Liver (tissue), 9 donors: ENCODE measurements around the gene DDOST. TPM values are rescaled to one million over a fixed set of nuclear protein-coding genes. Genes with fewer than 3 reads are reported as not detected.

Experiments
- DNase-seq: peaks from one replicate; pipeline ENCODE4 v3.0.0-alpha.2; 2017; ENCODE audit warnings: low spot score
- H3K27ac ChIP-seq, 2 donors: one replicate each; pipeline ENCODE4 v1.7.0; 2013; ENCODE audit warnings: inconsistent platforms in 2 of 2, low read length in 2 of 2, control low read depth in 1 of 2, low read depth in 1 of 2, mild to moderate bottlenecking in 1 of 2
- H3K27me3 ChIP-seq, 4 donors: one replicate each; pipeline versions ENCODE4 v1.6.1 to v1.7.0; 2013; ENCODE audit warnings: low read length in 3 of 4, inconsistent platforms in 1 of 4, mild to moderate bottlenecking in 1 of 4, moderate library complexity in 1 of 4; ENCODE audit not compliant: control insufficient read depth in 4 of 4, insufficient read depth in 4 of 4
- H3K36me3 ChIP-seq, 4 donors: one replicate each; pipeline versions ENCODE4 v1.6.1 to v1.7.0; 2013; ENCODE audit warnings: low read length in 3 of 4, mild to moderate bottlenecking in 3 of 4, low read depth in 1 of 4, moderate library complexity in 1 of 4; ENCODE audit not compliant: control insufficient read depth in 4 of 4, insufficient read depth in 3 of 4
- H3K4me1 ChIP-seq, 4 donors: one replicate each; pipeline versions ENCODE4 v1.6.1 to v1.7.0; 2013; ENCODE audit warnings: low read length in 3 of 4, mild to moderate bottlenecking in 3 of 4, moderate library complexity in 1 of 4; ENCODE audit not compliant: control insufficient read depth in 4 of 4, insufficient read depth in 4 of 4
- H3K4me3 ChIP-seq, 3 donors: one replicate each; pipeline versions ENCODE4 v1.6.1 to v1.7.0; 2013; ENCODE audit warnings: low read length in 3 of 3, control low read depth in 1 of 3, low read depth in 1 of 3, mild to moderate bottlenecking in 1 of 3
- H3K9ac ChIP-seq, 2 donors: one replicate each; pipeline ENCODE4 v1.7.0; 2013; ENCODE audit warnings: low read length in 2 of 2, mild to moderate bottlenecking in 2 of 2, moderate library complexity in 2 of 2, control low read depth in 1 of 2, low read depth in 1 of 2
- H3K9me3 ChIP-seq, 4 donors: one replicate each; pipeline versions ENCODE4 v1.6.1 to v1.7.0; 2013; ENCODE audit warnings: low read length in 3 of 4; ENCODE audit not compliant: control insufficient read depth in 4 of 4
- CTCF ChIP-seq: fragments of 150-350 bp; IDR thresholded peaks from 2 replicates; pipeline ENCODE4 v1.5.1; 2017; ENCODE audit warnings: improper control_type of control experiment, low read depth, low read length; ENCODE audit not compliant: missing input control
- EGR1 ChIP-seq, 2 donors: IDR thresholded peaks; 2 replicates each; pipeline ENCODE4 v1.6.1; 2016 to 2018; ENCODE audit warnings: antibody characterized with exemption in 2 of 2, low read depth in 2 of 2
- FOXA1 ChIP-seq: IDR thresholded peaks from 2 replicates; pipeline ENCODE4 v1.6.1; 2016; ENCODE audit warnings: antibody characterized with exemption
- FOXA2 ChIP-seq: IDR thresholded peaks from 2 replicates; pipeline ENCODE4 v1.6.1; 2016; ENCODE audit warnings: antibody characterized with exemption
- GABPA ChIP-seq, 2 donors: IDR thresholded peaks in 1 of 2; conservative IDR thresholded peaks in 1 of 2; 2 replicates each; pipeline ENCODE4 v1.6.1; 2016; ENCODE audit warnings: antibody characterized with exemption in 2 of 2, mild to moderate bottlenecking in 1 of 2, moderate library complexity in 1 of 2
- HNF4A ChIP-seq, 2 donors: conservative IDR thresholded peaks; 2 replicates each; pipeline ENCODE4 v1.6.1; 2016; ENCODE audit warnings: antibody characterized with exemption in 2 of 2, mild to moderate bottlenecking in 2 of 2
- HNF4G ChIP-seq: IDR thresholded peaks from 2 replicates; pipeline ENCODE4 v1.6.1; 2016; ENCODE audit warnings: antibody characterized with exemption
- MAX ChIP-seq: IDR thresholded peaks from 2 replicates; pipeline ENCODE4 v1.6.1; 2016; ENCODE audit warnings: antibody characterized with exemption
- NR2F2 ChIP-seq: IDR thresholded peaks from 2 replicates; pipeline ENCODE4 v1.6.1; 2016; ENCODE audit warnings: antibody characterized with exemption
- RAD21 ChIP-seq, 2 donors: IDR thresholded peaks; 2 replicates each; pipeline ENCODE4 v1.6.1; 2016; ENCODE audit warnings: antibody characterized with exemption in 2 of 2, mild to moderate bottlenecking in 2 of 2
- RXRA ChIP-seq, 2 donors: IDR thresholded peaks; 2 replicates each; pipeline ENCODE4 v1.6.1; 2017 to 2018; ENCODE audit warnings: antibody characterized with exemption in 2 of 2, mild to moderate bottlenecking in 1 of 2
- SP1 ChIP-seq: IDR thresholded peaks from 2 replicates; pipeline ENCODE4 v1.6.1; 2018; ENCODE audit warnings: antibody characterized with exemption, mild to moderate bottlenecking
- TAF1 ChIP-seq: conservative IDR thresholded peaks from 2 replicates; pipeline ENCODE4 v1.6.1; 2016; ENCODE audit warnings: antibody characterized with exemption, mild to moderate bottlenecking
- YY1 ChIP-seq: IDR thresholded peaks from 2 replicates; pipeline ENCODE4 v1.6.1; 2016; ENCODE audit warnings: antibody characterized with exemption, mild to moderate bottlenecking
- WGBS: extraction: QIAGEN DNeasy Blood & Tissue Kit; methylation state at CpG from one replicate; pipeline ENCODE4 v1.1.7; 2013; 5-methylcytosine and 5-hydroxymethylcytosine counted together
- polyA plus RNA-seq, 2 donors: library from polyadenylated mRNA; stranded (reverse) in 1 of 2; unstranded in 1 of 2; fragments of 200-250 nt in 1 of 2; fragments of >200 nt in 1 of 2; fragmentation: Nextera tagmentation in 1 of 2; extraction: Ambion mirVana in 1 of 2; gene quantifications; one replicate each; pipeline versions ENCODE4 v1.2.1 to v1.2.3, GENCODE V29; 2013 to 2015
- total RNA-seq, 2 donors: library from RNA; depleted of rRNA; stranded (reverse); fragments of >200 nt; gene quantifications; one replicate each; pipeline ENCODE4 v1.2.3, GENCODE V29; 2014
- TF ChIP-seq, protein P1 (sequence below): IDR thresholded peaks from 2 replicates; pipeline ENCODE4 v1.6.1; 2016; ENCODE audit warnings: antibody characterized with exemption
- TF ChIP-seq, protein P2 (sequence below): IDR thresholded peaks from 2 replicates; pipeline ENCODE4 v1.6.1; 2016; ENCODE audit warnings: antibody characterized with exemption, mild to moderate bottlenecking
- TF ChIP-seq, protein P3 (sequence below): IDR thresholded peaks from 2 replicates; pipeline ENCODE4 v1.6.1; 2016; ENCODE audit warnings: antibody characterized with exemption
- donor health status: healthy.
- donor health status: healthy.
- donor health status: healthy.
- donor health status: healthy.
- donor health status: healthy.

The DDOST gene
- total and polyA plus RNA-seq, 4 donors, result 70.2 to 193 (median 164) TPM

GRCh38 chr1:20616847-20617487, 44.2 kb downstream of the DDOST start:
- peaks cover 3 to 14% (median 14%) of the 10 kb centered on the region in 4 donors for H3K36me3 ChIP-seq
- H3K9me3 ChIP-seq, result no peaks in the 10 kb centered on the region
- 86% methylated on average over 3 of the region's 3 CpGs for WGBS
- no peak overlapping the region for H3K4me3 ChIP-seq
- DNase-seq, result no peak
- no peak overlapping the region for H3K9ac ChIP-seq
- no peaks in the 10 kb centered on the region for H3K27me3 ChIP-seq
- TF ChIP-seq EGR1 (IDR thresholded peaks at IDR 0.05; ENCODE audit: low read depth in 2 of 2), result no peak
- TF ChIP-seq RXRA (IDR thresholded peaks at IDR 0.05), result no peak
- TF ChIP-seq SP1, result no peak
- TF ChIP-seq NR2F2, result no peak
- no peak for TF ChIP-seq HNF4G
- no peak for TF ChIP-seq TAF1
- TF ChIP-seq YY1, result no peak
- TF ChIP-seq, protein P1, sequence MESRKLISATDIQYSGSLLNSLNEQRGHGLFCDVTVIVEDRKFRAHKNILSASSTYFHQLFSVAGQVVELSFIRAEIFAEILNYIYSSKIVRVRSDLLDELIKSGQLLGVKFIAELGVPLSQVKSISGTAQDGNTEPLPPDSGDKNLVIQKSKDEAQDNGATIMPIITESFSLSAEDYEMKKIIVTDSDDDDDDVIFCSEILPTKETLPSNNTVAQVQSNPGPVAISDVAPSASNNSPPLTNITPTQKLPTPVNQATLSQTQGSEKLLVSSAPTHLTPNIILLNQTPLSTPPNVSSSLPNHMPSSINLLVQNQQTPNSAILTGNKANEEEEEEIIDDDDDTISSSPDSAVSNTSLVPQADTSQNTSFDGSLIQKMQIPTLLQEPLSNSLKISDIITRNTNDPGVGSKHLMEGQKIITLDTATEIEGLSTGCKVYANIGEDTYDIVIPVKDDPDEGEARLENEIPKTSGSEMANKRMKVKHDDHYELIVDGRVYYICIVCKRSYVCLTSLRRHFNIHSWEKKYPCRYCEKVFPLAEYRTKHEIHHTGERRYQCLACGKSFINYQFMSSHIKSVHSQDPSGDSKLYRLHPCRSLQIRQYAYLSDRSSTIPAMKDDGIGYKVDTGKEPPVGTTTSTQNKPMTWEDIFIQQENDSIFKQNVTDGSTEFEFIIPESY, result no peak
- TF ChIP-seq RAD21 (IDR thresholded peaks at IDR 0.05), result no peak
- TF ChIP-seq FOXA2, result no peak
- TF ChIP-seq GABPA (IDR thresholded peaks at IDR 0.05 in 1 of 2, conservative IDR thresholded peaks at IDR 0.05 in 1 of 2), result no peak
- no peak for TF ChIP-seq MAX
- TF ChIP-seq FOXA1, result no peak
- TF ChIP-seq CTCF, result no peak
- TF ChIP-seq HNF4A (conservative IDR thresholded peaks at IDR 0.05), result no peak
- TF ChIP-seq, protein P2, sequence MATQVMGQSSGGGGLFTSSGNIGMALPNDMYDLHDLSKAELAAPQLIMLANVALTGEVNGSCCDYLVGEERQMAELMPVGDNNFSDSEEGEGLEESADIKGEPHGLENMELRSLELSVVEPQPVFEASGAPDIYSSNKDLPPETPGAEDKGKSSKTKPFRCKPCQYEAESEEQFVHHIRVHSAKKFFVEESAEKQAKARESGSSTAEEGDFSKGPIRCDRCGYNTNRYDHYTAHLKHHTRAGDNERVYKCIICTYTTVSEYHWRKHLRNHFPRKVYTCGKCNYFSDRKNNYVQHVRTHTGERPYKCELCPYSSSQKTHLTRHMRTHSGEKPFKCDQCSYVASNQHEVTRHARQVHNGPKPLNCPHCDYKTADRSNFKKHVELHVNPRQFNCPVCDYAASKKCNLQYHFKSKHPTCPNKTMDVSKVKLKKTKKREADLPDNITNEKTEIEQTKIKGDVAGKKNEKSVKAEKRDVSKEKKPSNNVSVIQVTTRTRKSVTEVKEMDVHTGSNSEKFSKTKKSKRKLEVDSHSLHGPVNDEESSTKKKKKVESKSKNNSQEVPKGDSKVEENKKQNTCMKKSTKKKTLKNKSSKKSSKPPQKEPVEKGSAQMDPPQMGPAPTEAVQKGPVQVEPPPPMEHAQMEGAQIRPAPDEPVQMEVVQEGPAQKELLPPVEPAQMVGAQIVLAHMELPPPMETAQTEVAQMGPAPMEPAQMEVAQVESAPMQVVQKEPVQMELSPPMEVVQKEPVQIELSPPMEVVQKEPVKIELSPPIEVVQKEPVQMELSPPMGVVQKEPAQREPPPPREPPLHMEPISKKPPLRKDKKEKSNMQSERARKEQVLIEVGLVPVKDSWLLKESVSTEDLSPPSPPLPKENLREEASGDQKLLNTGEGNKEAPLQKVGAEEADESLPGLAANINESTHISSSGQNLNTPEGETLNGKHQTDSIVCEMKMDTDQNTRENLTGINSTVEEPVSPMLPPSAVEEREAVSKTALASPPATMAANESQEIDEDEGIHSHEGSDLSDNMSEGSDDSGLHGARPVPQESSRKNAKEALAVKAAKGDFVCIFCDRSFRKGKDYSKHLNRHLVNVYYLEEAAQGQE, result no peak
- TF ChIP-seq, protein P3, sequence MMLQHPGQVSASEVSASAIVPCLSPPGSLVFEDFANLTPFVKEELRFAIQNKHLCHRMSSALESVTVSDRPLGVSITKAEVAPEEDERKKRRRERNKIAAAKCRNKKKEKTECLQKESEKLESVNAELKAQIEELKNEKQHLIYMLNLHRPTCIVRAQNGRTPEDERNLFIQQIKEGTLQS, result no peak
- H3K4me1 ChIP-seq, result peaks cover 2 to 16% (median 9%) of the 10 kb centered on the region in 4 donors
- H3K27ac ChIP-seq, result peak overlapping the region in 1 of 2 donors; percentile 59
